ENCODE data around the gene ITGB3. TPM values are rescaled to one million over a fixed set of nuclear protein-coding genes. Genes with fewer than 3 reads are reported as not detected.

The ITGB3 gene
- total RNA-seq, 3 donors from 2014 or later (not counting 1 experiment from before 2014, with no cell fraction given), result 4.2 to 30.6 (median 11.6) TPM

DNA sequence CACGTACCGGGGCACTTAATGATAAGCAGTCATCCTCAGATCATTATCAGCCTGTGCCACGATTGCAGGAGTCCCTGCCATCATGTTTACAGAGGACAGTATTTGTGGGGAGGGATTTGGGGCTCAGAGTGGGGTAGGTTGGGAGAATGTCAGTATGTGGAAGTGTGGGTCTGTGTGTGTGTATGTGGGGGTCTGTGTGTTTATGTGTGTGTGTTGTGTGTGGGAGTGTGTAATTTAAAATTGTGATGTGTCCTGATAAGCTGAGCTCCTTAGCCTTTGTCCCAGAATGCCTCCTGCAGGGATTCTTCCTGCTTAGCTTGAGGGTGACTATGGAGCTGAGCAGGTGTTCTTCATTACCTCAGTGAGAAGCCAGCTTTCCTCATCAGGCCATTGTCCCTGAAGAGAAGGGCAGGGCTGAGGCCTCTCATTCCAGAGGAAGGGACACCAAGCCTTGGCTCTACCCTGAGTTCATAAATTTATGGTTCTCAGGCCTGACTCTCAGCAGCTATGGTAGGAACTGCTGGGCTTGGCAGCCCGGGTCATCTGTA, 56.6 kb downstream of the ITGB3 start:
- no peaks in the 10 kb centered on the region for H3K27me3 ChIP-seq (ENCODE audit: control insufficient read depth, insufficient read depth, low read length)
- Mint-ChIP-seq H3K4me3 (no peak overlapping the region), H3K27me3 (ENCODE audit: low read depth in 2 of 2) (peaks cover 3 to 5% of the 10 kb centered on the region in 2 donors), H3K9me3 (no peaks in the 10 kb centered on the region), H3K4me1 (peaks cover 2 to 4% of the 10 kb centered on the region in 2 donors), H3K36me3 (no peaks in the 10 kb centered on the region), H3K27ac (no peak overlapping the region)
- no peak overlapping the region for H3K27ac ChIP-seq (ENCODE audit: low read length)
- no peaks in the 10 kb centered on the region for H3K36me3 ChIP-seq (ENCODE audit: control insufficient read depth, insufficient read depth, low read length)
- peaks cover 7% of the 10 kb centered on the region for H3K4me1 ChIP-seq (ENCODE audit: control insufficient read depth, insufficient read depth, low read length)
- intact Hi-C loops (cut with micrococcal nuclease), result no loop called here
- ATAC-seq, result no peak
- TF ChIP-seq CTCF (IDR thresholded peaks at IDR 0.05), result no peak
- WGBS (ENCODE audit: insufficient coverage), result 72% methylated on average over 4 of the region's 4 CpGs
- no peak overlapping the region for H3K4me3 ChIP-seq (ENCODE audit: low read length)
- DNase-seq, result no peak
- H3K9me3 ChIP-seq (ENCODE audit: control insufficient read depth, insufficient read depth, low read length), result no peaks in the 10 kb centered on the region

- DNase-seq (no peak), ATAC-seq (no peak)
- H3K4me3 Mint-ChIP-seq, result no peak overlapping the region
- no peaks in the 10 kb centered on the region for H3K4me1 Mint-ChIP-seq
- no peaks in the 10 kb centered on the region for H3K4me1 ChIP-seq (ENCODE audit: control insufficient read depth, insufficient read depth, low read length)
- no peaks in the 10 kb centered on the region for H3K36me3 ChIP-seq (ENCODE audit: control insufficient read depth, insufficient read depth, low read length)
- no peak overlapping the region for H3K27ac ChIP-seq (ENCODE audit: low read length)
- H3K9me3 Mint-ChIP-seq, result no peaks in the 10 kb centered on the region
- intact Hi-C loops (cut with micrococcal nuclease), result no loop called here
- TF ChIP-seq CTCF (IDR thresholded peaks at IDR 0.05), result no peak
- H3K27me3 Mint-ChIP-seq (ENCODE audit: low read depth in 2 of 2), result peaks cover 0 to 7% of the 10 kb centered on the region in 2 donors
- H3K4me3 ChIP-seq (ENCODE audit: low read length), result no peak overlapping the region
- H3K27me3 ChIP-seq (ENCODE audit: control insufficient read depth, insufficient read depth, low read length), result no peaks in the 10 kb centered on the region
- H3K9me3 ChIP-seq (ENCODE audit: control insufficient read depth, insufficient read depth, low read length), result no peaks in the 10 kb centered on the region
- H3K36me3 Mint-ChIP-seq, result no peaks in the 10 kb centered on the region
- H3K27ac Mint-ChIP-seq, result no peak overlapping the region
Measured at GRCh38 chr17:47311420-47311819, 57.8 kb downstream of the ITGB3 start.

DNA sequence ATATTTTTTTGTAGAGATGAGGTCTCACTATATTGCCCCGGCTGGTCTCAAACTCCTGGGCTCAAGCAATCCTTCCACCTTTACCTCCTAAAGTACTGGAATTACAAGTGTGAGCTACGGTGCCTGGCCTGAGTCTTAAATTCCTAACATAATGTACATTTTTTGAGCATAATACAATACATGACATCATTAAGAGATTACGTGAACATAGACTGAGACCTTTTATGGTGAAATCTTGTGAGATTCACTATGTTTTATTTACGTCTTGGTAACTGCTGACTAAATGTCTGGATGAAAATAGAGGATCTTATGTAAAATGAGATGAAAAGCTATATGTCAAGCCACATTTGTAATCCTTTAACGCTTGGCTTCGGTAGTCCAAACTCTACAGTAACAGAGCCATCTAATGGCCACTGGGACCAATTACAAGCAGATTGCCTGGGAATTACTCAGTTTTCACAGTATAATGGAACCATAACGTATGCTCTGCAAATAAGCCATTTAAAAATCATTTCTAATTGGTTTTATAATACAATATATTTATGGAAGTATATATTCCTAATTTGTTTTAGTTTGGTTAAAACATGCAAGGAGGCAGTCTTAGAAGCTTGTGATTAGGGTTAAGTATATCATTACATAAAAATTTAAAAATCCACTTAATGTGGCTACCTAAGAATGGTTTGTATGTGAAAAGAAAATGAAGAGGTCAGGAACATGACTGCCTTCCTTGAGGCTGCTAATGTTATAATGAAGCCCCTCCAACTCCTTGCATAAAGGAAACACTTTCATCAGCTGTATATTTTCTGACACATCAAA, 62.0 kb downstream of the ITGB3 start:
- DNase-seq, result peak in 1 of 2 donors; percentile 76
- H3K27ac Mint-ChIP-seq, result no peak overlapping the region
- Histone ChIP-seq H3K9me3 (ENCODE audit: control insufficient read depth, insufficient read depth, low read length) (no peaks in the 10 kb centered on the region), H3K27me3 (ENCODE audit: control insufficient read depth, insufficient read depth, low read length) (no peaks in the 10 kb centered on the region), H3K36me3 (ENCODE audit: control insufficient read depth, insufficient read depth, low read length) (no peaks in the 10 kb centered on the region), H3K4me1 (ENCODE audit: control insufficient read depth, insufficient read depth, low read length) (no peaks in the 10 kb centered on the region), H3K27ac (ENCODE audit: low read length) (no peak overlapping the region), H3K4me3 (ENCODE audit: low read length) (no peak overlapping the region)
- no peak overlapping the region for H3K4me3 Mint-ChIP-seq
- H3K36me3 Mint-ChIP-seq, result no peaks in the 10 kb centered on the region
- TF ChIP-seq CTCF (IDR thresholded peaks at IDR 0.05), result peak; percentile 88
- H3K27me3 Mint-ChIP-seq (ENCODE audit: low read depth in 2 of 2), result peaks cover 7 to 9% of the 10 kb centered on the region in 2 donors
- H3K9me3 Mint-ChIP-seq, result no peaks in the 10 kb centered on the region
- 36% methylated on average over 5 of the region's 7 CpGs for WGBS (ENCODE audit: insufficient coverage)
- intact Hi-C loops (cut with micrococcal nuclease), result loop anchor here (1.0 to 5.0 kb wide), 2 partner anchors 85 to 313 kb away; no protein-coding TSS in a partner anchor
- H3K4me1 Mint-ChIP-seq, result no peaks in the 10 kb centered on the region
- peak; percentile 75 to 96 (median 88) for ATAC-seq
